Mucosa of stomach (tissue), 1 donor: ENCODE data around the gene TOM1L1.

Source experiments
- H3K27me3 ChIP-seq: one replicate; pipeline ENCODE4 v1.7.0; 2013; ENCODE audit warnings: mild to moderate bottlenecking, low read length; ENCODE audit not compliant: control insufficient read depth, insufficient read depth
- H3K36me3 ChIP-seq: one replicate; pipeline ENCODE4 v1.7.0; 2013; ENCODE audit warnings: low read length; ENCODE audit not compliant: control insufficient read depth, insufficient read depth
- H3K4me1 ChIP-seq: one replicate; pipeline ENCODE4 v1.7.0; 2013; ENCODE audit warnings: mild to moderate bottlenecking, low read length; ENCODE audit not compliant: control insufficient read depth, insufficient read depth
- H3K4me3 ChIP-seq: one replicate; pipeline ENCODE4 v1.7.0; 2013; ENCODE audit warnings: low read length
- H3K9ac ChIP-seq: one replicate; pipeline ENCODE4 v1.7.0; 2013; ENCODE audit warnings: mild to moderate bottlenecking, low read length, moderate library complexity
- H3K9me3 ChIP-seq: one replicate; pipeline ENCODE4 v1.7.0; 2013; ENCODE audit warnings: mild to moderate bottlenecking, low read length, moderate library complexity; ENCODE audit not compliant: control insufficient read depth
- donor health status: Pancreatic carcinoma.

TOM1L1 gene

DNA sequence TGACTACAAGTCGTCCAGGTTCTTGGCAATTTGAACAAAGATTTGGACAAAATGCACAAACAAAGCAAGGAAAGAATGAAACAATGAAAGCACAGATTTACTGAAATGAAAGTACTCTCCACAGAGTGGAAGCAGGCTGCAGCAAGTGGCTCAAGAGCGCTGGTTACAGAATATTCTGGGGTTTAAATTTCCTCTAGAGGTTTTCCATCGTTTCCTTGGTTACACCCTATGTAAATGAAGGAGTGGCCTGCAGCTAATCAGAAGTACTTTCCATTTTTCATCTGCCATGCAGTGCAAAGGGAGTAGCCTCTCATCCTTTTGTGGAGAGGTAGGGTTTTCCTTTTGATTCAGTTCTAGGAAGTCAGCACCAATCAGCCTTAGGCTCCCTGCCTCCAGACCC, 79.7 kb downstream of the TOM1L1 start:
- Histone ChIP-seq H3K36me3 (no peaks in the 10 kb centered on the region), H3K9ac (no peak overlapping the region), H3K4me3 (no peak overlapping the region), H3K9me3 (no peaks in the 10 kb centered on the region), H3K27me3 (no peaks in the 10 kb centered on the region), H3K4me1 (no peaks in the 10 kb centered on the region)

DNA sequence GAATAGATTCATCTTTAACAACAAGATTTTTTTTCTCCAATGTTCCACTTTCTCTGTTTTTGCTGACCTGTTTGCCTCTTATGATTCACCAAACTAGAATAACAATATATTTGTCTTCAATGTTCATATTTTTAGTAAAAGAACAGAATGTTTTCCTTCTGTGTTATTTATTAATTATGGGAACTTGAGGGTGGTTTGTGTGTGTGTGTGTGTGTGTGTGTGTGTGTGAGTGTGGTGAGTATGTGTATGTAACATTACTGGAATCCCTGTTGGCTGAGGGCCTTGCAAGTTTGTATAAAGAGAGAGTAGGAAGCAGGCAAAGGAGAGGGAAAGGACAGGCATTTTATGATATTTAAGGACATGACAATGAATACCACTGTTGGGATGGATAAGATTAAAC, 81.7 kb downstream of the TOM1L1 start:
- Histone ChIP-seq H3K9me3 (no peaks in the 10 kb centered on the region), H3K36me3 (no peaks in the 10 kb centered on the region), H3K27me3 (no peaks in the 10 kb centered on the region), H3K9ac (no peak overlapping the region), H3K4me3 (no peak overlapping the region), H3K4me1 (no peaks in the 10 kb centered on the region)

DNA sequence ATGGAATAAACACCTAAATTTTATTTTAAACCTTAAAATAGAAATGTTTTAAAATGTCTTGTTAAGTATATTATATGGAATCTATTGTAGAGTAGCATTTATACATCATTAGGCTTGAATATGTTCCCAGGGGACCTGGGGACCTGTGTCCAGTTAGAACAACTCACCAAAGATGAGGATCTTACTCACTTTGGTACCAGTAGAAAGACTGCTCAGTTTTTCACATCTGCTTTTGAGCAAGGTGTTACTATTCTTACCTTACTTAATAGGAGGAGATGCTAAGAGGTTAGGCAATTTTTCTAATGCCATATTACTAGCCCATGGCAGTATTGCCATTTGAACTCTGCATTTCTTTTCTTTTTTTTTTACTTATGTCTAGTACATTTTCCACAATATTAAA, 82.6 kb downstream of the TOM1L1 start:
- no peaks in the 10 kb centered on the region for H3K36me3 ChIP-seq
- no peaks in the 10 kb centered on the region for H3K9me3 ChIP-seq
- no peak overlapping the region for H3K4me3 ChIP-seq
- no peak overlapping the region for H3K9ac ChIP-seq
- no peaks in the 10 kb centered on the region for H3K27me3 ChIP-seq
- H3K4me1 ChIP-seq: no peaks in the 10 kb centered on the region

DNA sequence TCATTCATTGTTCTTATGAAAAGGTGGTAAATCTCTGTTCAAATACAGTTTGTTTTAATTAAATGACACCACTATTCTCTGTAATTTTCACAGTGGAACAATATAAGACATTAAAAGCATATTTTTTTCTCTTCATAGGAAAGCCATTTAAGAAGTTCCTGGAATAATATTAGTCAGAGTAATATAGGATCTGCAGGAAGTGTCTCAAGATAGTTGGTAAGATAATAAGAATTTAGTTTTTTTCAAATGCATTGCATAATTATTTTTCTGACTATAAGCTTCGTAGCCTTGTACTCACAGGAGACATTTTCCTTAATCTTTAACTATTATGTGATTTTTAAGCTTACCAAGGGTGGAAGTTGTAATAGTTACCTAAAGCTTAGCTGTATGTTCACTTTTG, 84.8 kb downstream of the TOM1L1 start:
- Histone ChIP-seq H3K4me1 (no peaks in the 10 kb centered on the region), H3K9me3 (no peaks in the 10 kb centered on the region), H3K36me3 (no peaks in the 10 kb centered on the region), H3K9ac (no peak overlapping the region), H3K27me3 (no peaks in the 10 kb centered on the region), H3K4me3 (no peak overlapping the region)

DNA sequence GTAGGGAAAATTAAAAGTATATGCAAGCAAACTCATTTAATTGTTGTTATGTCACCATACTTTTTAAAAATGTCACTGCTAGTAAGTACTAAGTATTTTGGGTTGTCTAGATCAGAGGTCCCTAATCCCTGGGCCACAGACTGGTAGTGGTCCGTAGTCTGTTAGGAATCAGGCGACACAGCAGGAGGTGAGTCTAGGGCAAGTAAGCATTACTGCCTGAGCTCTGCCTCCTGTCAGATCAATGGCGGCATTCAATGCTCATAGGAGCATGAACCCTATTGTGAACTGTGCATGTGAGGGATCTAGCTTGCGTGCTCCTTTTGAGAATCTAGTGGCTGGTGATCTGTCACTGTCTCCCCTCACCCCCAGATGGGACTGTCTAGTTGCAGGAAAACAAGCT, 89.5 kb downstream of the TOM1L1 start:
- Histone ChIP-seq H3K36me3 (no peaks in the 10 kb centered on the region), H3K9ac (no peak overlapping the region), H3K4me1 (no peaks in the 10 kb centered on the region), H3K4me3 (no peak overlapping the region), H3K27me3 (no peaks in the 10 kb centered on the region), H3K9me3 (no peaks in the 10 kb centered on the region)

DNA sequence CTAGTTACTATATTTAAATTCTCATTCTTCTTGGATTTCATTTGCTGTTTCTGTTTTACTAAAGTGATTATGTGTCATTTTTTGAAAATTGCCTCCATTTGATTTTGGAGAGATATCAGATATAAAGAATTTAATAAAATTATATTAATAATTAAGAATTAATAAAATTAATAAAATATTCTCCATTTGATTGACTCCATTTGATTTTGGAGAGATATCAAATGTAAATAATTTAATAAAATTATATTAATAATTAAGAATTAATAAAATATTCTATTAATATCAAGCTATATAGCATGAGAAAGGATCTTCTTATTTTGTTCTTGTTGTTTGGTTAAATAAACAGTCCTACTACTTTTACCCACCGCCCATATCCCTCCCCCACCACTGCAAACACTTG, 90.9 kb downstream of the TOM1L1 start:
- Histone ChIP-seq H3K36me3 (no peaks in the 10 kb centered on the region), H3K4me3 (no peak overlapping the region), H3K9ac (no peak overlapping the region), H3K9me3 (no peaks in the 10 kb centered on the region), H3K4me1 (no peaks in the 10 kb centered on the region), H3K27me3 (no peaks in the 10 kb centered on the region)

DNA sequence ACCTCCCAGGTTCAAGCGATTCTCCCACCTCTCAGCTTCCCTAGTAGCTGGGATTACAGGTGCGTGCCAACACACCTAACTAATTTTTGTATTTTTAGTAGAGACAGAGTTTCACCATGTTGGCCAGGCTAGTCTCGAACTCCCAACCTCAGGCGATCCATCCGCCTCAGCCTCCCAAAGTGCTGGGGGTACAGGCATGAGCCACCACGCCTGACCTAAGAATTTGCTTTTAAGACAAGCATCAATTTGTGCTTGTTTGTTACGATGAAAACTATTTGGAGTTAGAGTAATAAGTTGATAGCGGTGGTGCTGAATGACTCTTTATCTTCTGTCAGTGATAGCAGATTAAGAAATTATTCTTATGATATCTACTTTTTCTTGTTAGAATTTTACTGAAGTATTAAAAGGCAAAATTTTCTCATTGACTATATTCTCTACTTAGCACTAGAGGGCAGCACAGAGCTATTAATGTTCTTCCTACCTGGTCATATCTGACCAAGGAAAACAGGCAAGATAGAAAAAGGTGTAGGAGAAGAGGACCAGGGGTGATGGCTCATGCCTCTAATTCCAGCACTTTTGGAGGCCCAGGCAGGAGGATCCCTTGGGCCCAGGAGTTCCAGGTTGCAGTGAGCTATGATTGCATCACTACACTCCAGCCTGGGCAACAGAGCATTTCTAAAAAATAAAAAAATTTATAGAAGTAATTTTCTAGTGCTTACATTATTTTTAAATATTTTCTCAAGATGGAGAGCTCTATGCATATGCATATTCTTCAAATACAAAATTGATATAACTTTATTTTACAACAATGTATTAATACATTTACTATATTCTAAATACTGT, 92.4 kb downstream of the TOM1L1 start:
- Histone ChIP-seq H3K9me3 (no peaks in the 10 kb centered on the region), H3K4me1 (no peaks in the 10 kb centered on the region), H3K36me3 (no peaks in the 10 kb centered on the region), H3K27me3 (no peaks in the 10 kb centered on the region), H3K9ac (no peak overlapping the region), H3K4me3 (no peak overlapping the region)

DNA sequence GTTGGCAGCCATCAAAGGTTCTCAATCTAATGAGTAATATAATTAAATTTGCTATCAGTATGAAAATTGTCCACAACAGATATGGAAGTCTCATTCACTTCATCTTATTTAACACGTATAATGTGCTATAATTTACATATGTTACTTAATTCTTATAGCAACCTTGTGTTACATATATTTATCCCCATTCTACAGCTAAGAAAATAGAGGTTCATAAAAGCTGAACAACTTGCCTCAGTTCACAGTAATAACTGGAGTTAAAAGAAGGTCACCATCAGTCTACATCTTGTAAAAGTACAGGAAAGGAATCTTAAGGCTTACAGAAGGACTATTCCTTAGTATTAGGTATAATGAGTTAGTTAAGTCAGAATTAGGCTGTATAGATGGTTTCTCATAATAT, 95.8 kb downstream of the TOM1L1 start:
- Histone ChIP-seq H3K9ac (no peak overlapping the region), H3K4me1 (no peaks in the 10 kb centered on the region), H3K9me3 (no peaks in the 10 kb centered on the region), H3K36me3 (no peaks in the 10 kb centered on the region), H3K4me3 (no peak overlapping the region), H3K27me3 (no peaks in the 10 kb centered on the region)

DNA sequence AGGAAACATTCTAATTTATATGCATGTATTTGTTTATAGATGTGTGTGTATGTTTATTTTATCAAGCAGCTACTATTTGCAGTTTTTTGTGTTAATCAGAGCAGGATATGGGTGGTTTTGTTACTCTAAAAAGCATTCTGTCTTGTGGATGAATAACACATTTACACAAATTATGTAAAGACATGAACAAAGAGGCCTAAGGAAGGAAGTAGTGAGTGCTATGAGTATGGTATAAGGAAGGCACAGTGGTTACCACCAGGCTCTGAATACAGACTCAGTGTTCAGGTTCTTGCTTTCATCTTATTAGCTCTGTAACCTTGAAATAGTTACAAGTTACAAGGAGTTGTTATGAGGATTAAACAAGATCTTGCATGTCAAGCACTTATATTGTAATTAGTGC, 101.8 kb downstream of the TOM1L1 start:
- H3K9me3 ChIP-seq: no peaks in the 10 kb centered on the region
- H3K4me3 ChIP-seq: no peak overlapping the region
- H3K27me3 ChIP-seq: no peaks in the 10 kb centered on the region
- H3K36me3 ChIP-seq: no peaks in the 10 kb centered on the region
- H3K9ac ChIP-seq: no peak overlapping the region
- H3K4me1 ChIP-seq: no peaks in the 10 kb centered on the region

DNA sequence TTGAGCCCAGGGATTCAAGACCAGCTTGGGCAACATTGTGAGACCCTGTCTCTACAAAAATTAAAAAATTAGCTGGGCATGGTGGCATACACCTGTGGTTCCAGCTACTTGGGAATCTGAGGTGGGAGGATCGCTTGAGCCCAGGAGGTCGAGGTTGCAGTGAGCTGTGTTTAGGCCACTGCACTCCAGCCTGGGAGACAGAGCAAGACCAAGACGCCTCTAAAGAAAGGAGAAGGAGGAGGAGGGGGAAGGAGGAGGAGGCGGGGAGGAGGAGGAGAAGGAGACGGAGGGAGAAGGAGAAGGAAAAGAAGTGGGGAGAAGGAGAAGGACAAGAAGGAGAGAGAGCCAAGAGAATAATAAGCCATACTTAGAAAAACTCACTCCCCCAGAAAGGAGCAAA, 103.8 kb downstream of the TOM1L1 start:
- H3K4me3 ChIP-seq: no peak overlapping the region

DNA sequence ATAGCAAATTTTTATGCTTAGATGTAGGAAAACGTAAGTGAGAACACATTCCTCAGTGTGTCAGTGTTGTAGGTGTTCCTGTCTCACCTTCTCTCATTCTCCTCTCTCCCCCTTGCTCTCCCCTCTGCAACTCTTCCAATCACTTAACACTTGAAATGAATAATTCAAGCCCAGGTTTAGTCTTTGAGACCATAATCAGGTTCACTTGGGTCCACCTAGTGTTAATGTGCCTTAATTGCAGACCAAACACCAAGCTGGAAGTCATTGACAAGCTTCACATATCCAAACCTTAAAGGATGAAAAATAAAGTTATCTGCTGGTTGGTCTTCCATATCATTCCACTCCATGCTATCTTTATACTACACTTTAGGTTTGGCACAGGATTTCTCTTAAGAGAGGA, 104.9 kb downstream of the TOM1L1 start:
- H3K9me3 ChIP-seq: no peaks in the 10 kb centered on the region
- H3K27me3 ChIP-seq: no peaks in the 10 kb centered on the region
- H3K4me1 ChIP-seq: no peaks in the 10 kb centered on the region
- no peaks in the 10 kb centered on the region for H3K36me3 ChIP-seq
- H3K9ac ChIP-seq: no peak overlapping the region
- H3K4me3 ChIP-seq: no peak overlapping the region

More for the DNA sequence above, 103.8 kb downstream of the TOM1L1 start:
- Histone ChIP-seq H3K4me1 (no peaks in the 10 kb centered on the region), H3K36me3 (no peaks in the 10 kb centered on the region), H3K27me3 (no peaks in the 10 kb centered on the region), H3K9me3 (no peaks in the 10 kb centered on the region), H3K9ac (no peak overlapping the region)
